NCI-H2171 treated with DMSO at 0.1 percent for 48 hours (cell line): Measurements from ENCODE around the gene SUMO4.
"Not testable (repeated sequence)": the region's sequence is repeated elsewhere in the genome, so short reads cannot be mapped to it uniquely, and the experiment has no call there.

Source experiments
- DNase-seq: peaks from one replicate; lab custom pipeline; 2025; lab: John Stamatoyannopoulos, UW

Gene SUMO4

GRCh38 chr6:149431905-149432775, 32.1 kb downstream of the SUMO4 start:
- peak; percentile 74 for DNase-seq

DNA sequence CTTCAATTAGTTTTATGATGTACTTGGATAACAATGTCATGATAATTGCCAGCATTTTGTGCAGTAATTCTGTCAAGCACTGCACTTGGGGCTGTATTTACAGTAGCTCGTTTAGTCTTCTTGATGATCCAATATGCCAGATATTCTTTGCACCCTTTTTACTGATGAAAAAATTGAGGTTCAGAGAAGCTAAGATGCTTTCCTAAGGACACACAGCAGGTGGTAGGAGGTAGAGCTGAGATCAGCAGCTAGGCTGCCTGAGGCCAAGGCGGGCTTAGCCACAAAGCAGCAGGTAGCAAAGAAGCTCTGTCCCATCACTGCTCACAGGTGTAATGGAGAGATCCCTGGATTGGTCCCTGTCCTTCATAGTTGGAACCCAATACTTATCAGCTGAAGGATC, 33.3 kb downstream of the SUMO4 start:
- DNase-seq: no peak

DNA sequence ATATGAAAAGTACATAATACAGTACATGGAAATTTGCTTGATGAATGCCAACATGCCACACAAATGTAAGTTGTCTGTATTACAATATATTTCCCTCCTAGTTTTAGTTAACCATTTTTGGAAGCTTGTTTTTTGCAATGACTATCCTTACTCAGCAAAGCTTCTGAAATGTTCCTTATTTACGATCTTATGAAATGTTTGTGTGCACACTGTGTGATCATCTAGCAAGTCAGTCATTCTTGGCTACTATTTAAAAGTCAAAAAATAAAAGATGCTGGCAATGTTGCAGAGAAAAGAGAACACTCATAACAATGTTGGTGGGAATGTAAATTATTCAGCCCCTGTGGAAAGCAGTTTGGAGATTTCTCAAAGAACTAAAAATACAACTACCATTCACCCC, 33.8 kb downstream of the SUMO4 start:
- DNase-seq: no peak

- no peak for DNase-seq
Observed at GRCh38 chr6:149435919-149436586, 36.0 kb downstream of the SUMO4 start.

- DNase-seq: no peak
Observed at GRCh38 chr6:149436647-149437046, 36.6 kb downstream of the SUMO4 start.

DNA sequence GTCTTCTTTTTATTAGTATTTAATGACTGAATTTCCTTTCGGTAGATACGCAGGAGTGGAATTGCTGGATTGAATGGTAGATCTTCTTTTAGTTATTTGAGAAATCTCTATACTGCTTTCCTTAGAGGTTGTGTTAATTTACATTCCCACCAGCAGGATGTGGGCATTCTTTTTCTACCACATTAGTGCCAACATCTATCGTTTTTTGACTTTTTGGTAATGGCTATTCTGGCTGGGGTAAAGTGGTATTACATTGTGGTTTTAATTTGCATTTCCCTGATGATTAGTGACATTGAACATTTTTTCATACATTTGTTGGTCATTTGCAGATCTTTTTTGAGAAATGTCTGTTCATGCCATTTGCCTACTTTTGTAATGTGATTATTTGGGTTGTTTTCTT, 37.1 kb downstream of the SUMO4 start:
- DNase-seq: no peak

- DNase-seq: no peak
Observed at GRCh38 chr6:149438855-149439254, 38.8 kb downstream of the SUMO4 start.

GRCh38 chr6:149439626-149440025, 39.6 kb downstream of the SUMO4 start:
- DNase-seq: no peak

DNA sequence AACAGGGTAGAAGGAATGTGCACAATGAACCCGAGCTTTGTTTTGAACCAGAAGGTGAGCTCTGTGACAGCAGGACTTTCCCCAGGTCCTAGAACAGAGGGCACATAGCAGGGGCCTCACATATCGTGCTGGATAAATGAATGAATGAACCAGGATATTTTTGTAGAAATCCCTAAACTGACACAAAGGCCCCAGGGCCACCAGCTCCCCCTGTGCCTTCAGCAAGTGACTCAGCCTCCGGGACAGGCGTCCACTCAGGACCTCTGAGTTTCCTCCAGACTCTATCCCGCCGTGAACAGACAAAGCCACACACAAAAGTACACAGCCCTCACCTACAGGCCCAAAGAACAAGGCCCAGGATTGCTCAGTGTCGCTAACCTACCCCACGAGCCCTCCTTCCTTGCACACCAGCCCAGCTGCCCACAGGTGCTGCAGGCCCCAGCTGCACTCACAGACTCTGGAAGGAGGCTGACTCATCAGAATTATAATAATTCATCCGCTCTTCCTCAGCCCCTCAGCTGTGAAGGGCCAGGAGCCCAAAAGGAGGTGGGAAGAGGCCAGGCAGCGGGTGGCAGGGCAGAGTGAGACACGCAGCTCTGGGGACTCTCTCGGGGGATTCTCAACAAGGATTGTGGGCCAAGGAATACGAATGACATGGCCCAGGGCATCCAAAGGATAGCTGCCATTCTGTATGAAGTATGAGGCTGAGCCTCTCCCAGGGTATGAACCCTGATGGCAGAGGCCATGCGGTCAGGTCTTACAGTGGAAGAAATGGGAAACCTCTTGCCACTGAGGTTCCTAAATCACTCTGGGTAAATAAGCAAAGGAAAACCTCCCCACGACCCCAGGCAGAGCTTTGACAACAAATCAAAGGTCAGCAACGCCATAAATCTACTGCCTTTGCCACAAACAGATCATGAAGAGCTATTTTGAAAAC, 40.9 kb downstream of the SUMO4 start:
- no peak for DNase-seq

GRCh38 chr6:149441740-149442139, 41.7 kb downstream of the SUMO4 start:
- DNase-seq: no peak

GRCh38 chr6:149443411-149444181, 43.5 kb downstream of the SUMO4 start:
- DNase-seq: no peak

GRCh38 chr6:149444360-149445094, 44.5 kb downstream of the SUMO4 start:
- not testable (repeated sequence) for DNase-seq

DNA sequence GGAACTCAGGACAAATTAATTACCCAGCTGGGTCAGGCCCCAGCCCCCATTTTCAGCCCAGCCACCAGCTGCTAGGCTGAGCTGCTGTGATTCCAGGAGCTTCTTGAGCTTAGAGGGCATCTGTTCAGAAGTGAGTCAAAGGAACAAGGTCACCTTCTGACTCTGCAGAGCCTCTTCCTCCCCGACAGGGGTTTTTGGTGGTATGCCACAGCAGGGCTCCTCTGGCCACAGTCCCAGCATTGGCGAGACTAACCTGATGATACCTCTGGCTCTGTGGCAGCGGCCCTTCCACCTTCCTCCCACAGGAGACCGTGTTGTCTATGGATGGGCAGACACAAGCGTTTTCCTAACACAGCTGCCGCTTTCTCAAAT, 45.0 kb downstream of the SUMO4 start:
- DNase-seq: no peak

GRCh38 chr6:149445573-149445972, 45.5 kb downstream of the SUMO4 start:
- no peak for DNase-seq

DNA sequence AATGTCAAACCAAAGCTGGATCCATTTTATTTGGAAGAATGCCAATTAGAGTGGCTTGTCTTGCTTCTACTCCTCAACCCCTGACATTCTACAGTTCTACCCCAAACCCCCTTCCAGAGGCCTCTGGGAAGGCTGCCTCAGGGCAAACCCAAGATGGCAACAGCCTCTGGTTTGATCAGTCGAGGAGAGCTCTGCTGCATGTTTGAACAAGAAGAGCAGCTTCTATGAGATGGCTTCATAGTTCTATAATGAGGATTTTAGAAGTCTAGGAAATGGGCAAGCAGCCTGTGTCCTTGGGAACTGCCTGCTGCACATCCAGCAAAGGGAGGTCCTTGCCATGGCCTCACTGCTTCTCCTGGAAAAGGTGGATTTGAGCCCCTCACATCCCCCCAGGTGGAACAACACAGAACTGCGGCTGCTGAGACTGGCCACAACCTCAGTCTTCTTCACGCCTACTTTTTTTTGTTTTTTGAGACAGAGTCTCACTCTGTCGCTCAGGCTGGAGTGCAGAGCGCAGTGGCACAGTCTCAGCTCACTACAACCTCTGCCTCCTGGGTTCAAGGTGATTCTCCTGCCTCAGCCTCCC, 46.8 kb downstream of the SUMO4 start:
- DNase-seq: no peak

DNA sequence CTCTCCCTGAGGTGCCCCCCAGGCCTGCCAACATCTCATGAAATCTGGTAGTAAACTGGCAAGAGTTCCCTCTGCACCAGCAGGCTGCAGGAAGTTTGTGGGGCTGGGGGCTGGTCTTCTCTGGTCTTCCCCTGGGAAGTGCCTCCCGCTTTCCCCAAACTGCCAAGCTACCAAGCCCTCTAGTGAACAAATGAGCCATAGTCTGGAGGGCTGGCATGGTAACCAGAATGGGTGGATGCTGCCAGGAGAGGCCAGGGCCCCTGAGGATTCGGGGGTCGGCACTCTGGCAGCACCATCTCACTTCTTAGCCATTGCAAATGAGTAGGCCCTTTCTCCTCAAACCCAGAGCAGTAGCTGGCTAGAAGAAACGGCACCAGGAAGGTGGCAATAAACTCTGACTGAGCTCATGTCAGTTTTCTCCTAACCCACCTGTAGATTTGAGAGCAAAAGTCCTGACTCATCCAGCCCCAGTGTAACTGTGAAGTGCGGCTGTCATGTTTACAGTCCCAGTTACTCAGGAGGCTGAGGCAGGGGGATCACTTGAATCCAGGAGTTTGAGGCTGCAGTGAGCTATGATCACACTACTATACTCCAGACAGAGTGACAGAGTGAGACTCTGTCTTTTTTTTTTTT, 48.9 kb downstream of the SUMO4 start:
- DNase-seq: no peak

DNA sequence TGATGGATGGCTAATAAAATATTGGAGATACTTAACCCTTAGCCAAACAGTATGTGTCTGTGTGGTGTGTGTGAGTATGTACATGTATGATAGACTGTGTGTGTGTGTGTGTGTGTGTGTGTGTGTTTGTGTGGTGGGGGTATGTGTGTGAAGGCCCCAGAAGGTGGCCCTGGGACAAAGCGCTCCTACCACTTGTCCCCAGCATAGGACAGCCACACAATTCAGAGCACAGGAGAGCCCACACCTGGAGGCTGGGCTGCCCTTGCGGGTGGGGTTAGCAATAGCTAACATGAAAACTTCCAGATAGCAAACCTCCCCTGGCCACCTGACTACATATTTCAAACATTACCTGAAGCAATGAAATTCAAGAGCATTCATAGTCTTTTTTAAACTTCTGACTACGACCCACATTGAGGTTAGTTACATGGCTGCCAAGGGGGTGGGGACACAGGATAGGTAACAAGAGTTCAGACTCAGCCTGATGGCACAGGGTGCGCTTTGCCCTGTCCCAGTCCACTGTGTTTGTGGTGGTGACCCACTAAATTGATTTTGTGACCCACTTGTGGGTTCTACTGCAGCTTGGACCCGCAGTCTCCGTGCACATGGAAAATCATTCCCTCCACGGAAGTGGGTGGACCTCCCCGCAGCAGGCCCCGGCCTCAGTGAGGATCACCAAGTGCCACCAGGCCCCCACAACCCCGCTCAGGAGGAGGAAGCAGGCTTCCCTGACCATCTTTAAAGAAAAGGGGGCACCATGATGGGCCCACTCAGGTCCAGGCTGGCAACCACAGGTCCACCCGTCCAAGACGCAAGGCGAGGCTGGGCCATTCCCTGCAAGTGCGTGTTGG, 50.0 kb downstream of the SUMO4 start:
- no peak for DNase-seq
